CD14-positive monocyte (primary cell): ENCODE results near the gene TRPV5. TPM values are rescaled to one million over a fixed set of nuclear protein-coding genes. Genes with fewer than 3 reads are reported as not detected.

Experiments used
- DNase-seq, 3 donors: peaks; one replicate each; pipeline ENCODE4 v3.0.0-alpha.2; 2011 to 2022
- H2AFZ ChIP-seq: 2 replicates; pipeline ENCODE4 v1.6.0; 2012; ENCODE audit warnings: mild to moderate bottlenecking, low read depth, low read length, inconsistent platforms; ENCODE audit not compliant: insufficient read depth, poor library complexity, severe bottlenecking
- H3K27ac ChIP-seq, 2 donors: 1 replicate in 1 of 2; 2 replicates in 1 of 2; pipeline ENCODE4 v1.5.1; 2012 to 2013; ENCODE audit warnings: low read length in 2 of 2, control low read depth in 1 of 2, inconsistent platforms in 1 of 2, low read depth in 1 of 2, mild to moderate bottlenecking in 1 of 2
- H3K27me3 ChIP-seq, 2 donors: one replicate each; pipeline versions ENCODE4 v1.6.0 to v1.6.1; 2011 to 2013; ENCODE audit warnings: low read length in 2 of 2; ENCODE audit not compliant: control insufficient read depth in 2 of 2, insufficient read depth in 2 of 2
- H3K36me3 ChIP-seq, 2 donors: replicated peaks in 1 of 2; 1 replicate in 1 of 2; 2 replicates in 1 of 2; pipeline versions ENCODE4 v1.5.1 to v1.6.1; 2012 to 2013; ENCODE audit warnings: low read length in 2 of 2, control low read depth in 1 of 2, inconsistent platforms in 1 of 2, mild to moderate bottlenecking in 1 of 2; ENCODE audit not compliant: insufficient read depth in 2 of 2, control insufficient read depth in 1 of 2
- H3K4me1 ChIP-seq, 2 donors: 1 replicate in 1 of 2; 2 replicates in 1 of 2; pipeline versions ENCODE4 v1.5.1 to v1.6.1; 2012 to 2013; ENCODE audit warnings: low read length in 2 of 2, control low read depth in 1 of 2, inconsistent platforms in 1 of 2, mild to moderate bottlenecking in 1 of 2, moderate library complexity in 1 of 2; ENCODE audit not compliant: insufficient read depth in 2 of 2, control insufficient read depth in 1 of 2
- H3K4me2 ChIP-seq: replicated peaks from 2 replicates; pipeline ENCODE3; 2012; ENCODE audit warnings: low read length, moderate library complexity, mild to moderate bottlenecking; ENCODE audit not compliant: poor library complexity, severe bottlenecking; ENCODE audit errors: extremely low read depth
- H3K4me3 ChIP-seq, 3 experiments: fragments of 200-600 bp in 1 of 3; sonication (generic) in 1 of 3; replicated peaks in 1 of 3; 1 replicate in 2 of 3; 2 replicates in 1 of 3; pipeline ENCODE4 v1.5.1; 2011 to 2013; ENCODE audit warnings: low read length in 3 of 3, mild to moderate bottlenecking in 3 of 3, control low read depth in 2 of 3, low read depth in 2 of 3, inconsistent platforms in 1 of 3, moderate library complexity in 1 of 3
- H3K79me2 ChIP-seq: 2 replicates; pipeline ENCODE4 v1.6.0; 2012; ENCODE audit warnings: mild to moderate bottlenecking, control low read depth, inconsistent platforms, low read length, moderate library complexity; ENCODE audit not compliant: insufficient read depth
- H3K9ac ChIP-seq: 2 replicates; pipeline ENCODE4 v1.6.0; 2017; ENCODE audit warnings: low read length, mild to moderate bottlenecking; ENCODE audit not compliant: insufficient read depth, poor library complexity, severe bottlenecking
- H3K9me3 ChIP-seq, 2 donors: replicated peaks in 1 of 2; 1 replicate in 1 of 2; 2 replicates in 1 of 2; pipeline versions ENCODE4 v1.5.1 to v1.6.1; 2012 to 2013; ENCODE audit warnings: low read length in 2 of 2, control low read depth in 1 of 2; ENCODE audit not compliant: control insufficient read depth in 1 of 2, insufficient read depth in 1 of 2
- H4K20me1 ChIP-seq: 2 replicates; pipeline ENCODE4 v1.6.0; 2012; ENCODE audit warnings: mild to moderate bottlenecking, low read length, control low read depth, moderate library complexity; ENCODE audit not compliant: insufficient read depth
- H3K27ac Mint-ChIP-seq, 7 donors: one replicate each; pipeline ENCODE4 v1.8.0; 2020; ENCODE audit warnings: mild to moderate bottlenecking in 7 of 7, mixed read lengths in 7 of 7, moderate library complexity in 6 of 7, inconsistent platforms in 2 of 7
- H3K27me3 Mint-ChIP-seq, 3 donors: one replicate each; pipeline ENCODE4 v1.8.0; 2021 to 2022; ENCODE audit warnings: low read depth in 3 of 3, mild to moderate bottlenecking in 3 of 3, mixed read lengths in 3 of 3, moderate library complexity in 3 of 3, inconsistent platforms in 1 of 3
- H3K36me3 Mint-ChIP-seq, 2 donors: one replicate each; pipeline ENCODE4 v1.8.0; 2020; ENCODE audit warnings: mixed read lengths in 2 of 2, inconsistent platforms in 1 of 2, mild to moderate bottlenecking in 1 of 2
- H3K4me1 Mint-ChIP-seq: one replicate; pipeline ENCODE4 v1.8.0; 2020; ENCODE audit warnings: mild to moderate bottlenecking, mixed read lengths
- H3K4me3 Mint-ChIP-seq, 2 donors: one replicate each; pipeline ENCODE4 v1.8.0; 2020; ENCODE audit warnings: mild to moderate bottlenecking in 2 of 2, mixed read lengths in 2 of 2, moderate library complexity in 1 of 2
- H3K9me3 Mint-ChIP-seq, 7 donors: one replicate each; pipeline ENCODE4 v1.8.0; 2020 to 2022; ENCODE audit warnings: mixed read lengths in 7 of 7, mild to moderate bottlenecking in 6 of 7, moderate library complexity in 6 of 7, inconsistent platforms in 2 of 7
- WGBS: methylation state at CpG from one replicate; pipeline ENCODE4 v1.1.5; 2013; ENCODE audit warnings: missing lambda C conversion rate; ENCODE audit not compliant: insufficient coverage; 5-methylcytosine and 5-hydroxymethylcytosine counted together
- intact Hi-C, 2 donors: fragments of 100-400 bp; cut with micrococcal nuclease; formaldehyde crosslinking; loops; one replicate each; pipeline versions ENCODE4 v1.15.0 to v1.15.1; 2023
- polyA plus RNA-seq, 3 donors: library from polyadenylated mRNA; depleted of rRNA in 1 of 3; unstranded in 2 of 3; stranded (reverse) in 1 of 3; fragments of 300-500 nt in 2 of 3; fragments of >200 nt in 1 of 3; fragmentation: Illumina TruSeq in 2 of 3; gene quantifications; 1 replicate in 2 of 3; 2 replicates in 1 of 3; pipeline ENCODE4 v1.2.3, GENCODE V29; 2012 to 2021
- TF ChIP-seq, protein P1 (sequence below): fragments of 200-600 bp; IDR thresholded peaks from one replicate; pipeline ENCODE4 v1.8.0; 2022; ENCODE audit warnings: antibody characterized with exemption, mild to moderate bottlenecking

Gene TRPV5
- polyA plus RNA-seq, 3 donors: not detected

DNA sequence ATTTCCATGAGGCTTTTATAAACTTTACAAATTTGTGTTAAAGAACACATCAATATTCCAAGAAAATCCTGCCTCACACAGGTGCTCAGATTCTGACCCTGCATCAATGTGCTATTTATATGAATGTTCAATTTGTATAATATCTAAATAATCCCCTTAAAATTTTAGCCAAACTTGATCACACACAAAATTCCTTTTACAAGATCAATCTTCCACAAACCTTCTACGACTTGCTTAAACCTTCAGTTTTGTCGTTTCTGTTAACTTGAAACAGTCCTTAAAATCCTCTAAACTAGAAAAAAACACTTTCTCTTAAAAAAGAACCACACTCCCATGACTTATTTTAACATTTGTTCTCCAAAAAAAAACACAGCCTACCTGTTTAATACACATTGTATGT is 27.8 kb downstream of the TRPV5 start:
- Histone ChIP-seq H3K79me2 (no peaks in the 10 kb centered on the region), H3K9me3 (peaks cover 4 to 8% of the 10 kb centered on the region in 2 donors), H3K4me2 (no peak overlapping the region), H3K4me3 (no peak overlapping the region), H4K20me1 (no peaks in the 10 kb centered on the region), H3K36me3 (no peaks in the 10 kb centered on the region), H2AFZ (no peak overlapping the region), H3K9ac (no peak overlapping the region), H3K27ac (no peak overlapping the region), H3K27me3 (no peaks in the 10 kb centered on the region), H3K4me1 (peaks cover 24 to 25% of the 10 kb centered on the region in 2 donors)
- H3K27ac Mint-ChIP-seq: no peak overlapping the region
- peaks cover 2 to 10% (median 6%) of the 10 kb centered on the region in 7 donors for H3K9me3 Mint-ChIP-seq
- WGBS: 89% methylated on average over 2 of the region's 2 CpGs
- H3K27me3 Mint-ChIP-seq: peaks cover 1 to 2% (median 1%) of the 10 kb centered on the region in 3 donors
- no peaks in the 10 kb centered on the region for H3K36me3 Mint-ChIP-seq
- no peak overlapping the region for H3K4me3 Mint-ChIP-seq
- TF ChIP-seq, protein P1, sequence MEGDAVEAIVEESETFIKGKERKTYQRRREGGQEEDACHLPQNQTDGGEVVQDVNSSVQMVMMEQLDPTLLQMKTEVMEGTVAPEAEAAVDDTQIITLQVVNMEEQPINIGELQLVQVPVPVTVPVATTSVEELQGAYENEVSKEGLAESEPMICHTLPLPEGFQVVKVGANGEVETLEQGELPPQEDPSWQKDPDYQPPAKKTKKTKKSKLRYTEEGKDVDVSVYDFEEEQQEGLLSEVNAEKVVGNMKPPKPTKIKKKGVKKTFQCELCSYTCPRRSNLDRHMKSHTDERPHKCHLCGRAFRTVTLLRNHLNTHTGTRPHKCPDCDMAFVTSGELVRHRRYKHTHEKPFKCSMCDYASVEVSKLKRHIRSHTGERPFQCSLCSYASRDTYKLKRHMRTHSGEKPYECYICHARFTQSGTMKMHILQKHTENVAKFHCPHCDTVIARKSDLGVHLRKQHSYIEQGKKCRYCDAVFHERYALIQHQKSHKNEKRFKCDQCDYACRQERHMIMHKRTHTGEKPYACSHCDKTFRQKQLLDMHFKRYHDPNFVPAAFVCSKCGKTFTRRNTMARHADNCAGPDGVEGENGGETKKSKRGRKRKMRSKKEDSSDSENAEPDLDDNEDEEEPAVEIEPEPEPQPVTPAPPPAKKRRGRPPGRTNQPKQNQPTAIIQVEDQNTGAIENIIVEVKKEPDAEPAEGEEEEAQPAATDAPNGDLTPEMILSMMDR: no peak
- intact Hi-C loops: no loop called here
- peaks cover 24% of the 10 kb centered on the region for H3K4me1 Mint-ChIP-seq
- DNase-seq: no peak

DNA sequence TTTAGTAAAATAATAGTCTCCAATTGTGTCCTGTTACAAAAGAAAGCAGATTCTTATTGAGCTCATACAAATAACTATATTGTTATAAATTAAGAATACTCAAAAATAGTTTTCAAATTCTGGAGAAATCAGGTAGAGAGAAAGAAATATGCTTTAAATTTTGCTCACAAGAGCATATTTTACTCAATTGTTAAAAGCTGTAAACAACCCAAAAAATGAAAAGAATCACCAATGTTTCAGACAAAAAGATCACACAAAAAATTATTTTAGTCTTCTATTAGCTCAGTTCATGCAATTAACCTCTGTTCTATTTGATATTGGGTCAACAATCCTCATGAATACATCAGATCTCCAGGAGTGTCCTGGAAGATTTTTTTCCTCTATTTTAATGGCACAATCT is 29.4 kb downstream of the TRPV5 start:
- Histone ChIP-seq H3K4me3 (no peak overlapping the region), H4K20me1 (no peaks in the 10 kb centered on the region), H2AFZ (no peak overlapping the region), H3K9ac (no peak overlapping the region), H3K36me3 (no peaks in the 10 kb centered on the region), H3K9me3 (peaks cover 4 to 8% of the 10 kb centered on the region in 2 donors), H3K4me1 (peaks cover 7 to 9% of the 10 kb centered on the region in 2 donors), H3K27me3 (no peaks in the 10 kb centered on the region), H3K79me2 (no peaks in the 10 kb centered on the region), H3K27ac (no peak overlapping the region), H3K4me2 (no peak overlapping the region)
- TF ChIP-seq, protein P1: no peak
- no peak overlapping the region for H3K27ac Mint-ChIP-seq
- H3K27me3 Mint-ChIP-seq: peaks cover 1 to 5% (median 3%) of the 10 kb centered on the region in 3 donors
- no peak for DNase-seq
- intact Hi-C loops: no loop called here
- H3K4me3 Mint-ChIP-seq: no peak overlapping the region
- peaks cover 2 to 10% (median 6%) of the 10 kb centered on the region in 7 donors for H3K9me3 Mint-ChIP-seq
- peaks cover 8% of the 10 kb centered on the region for H3K4me1 Mint-ChIP-seq
- H3K36me3 Mint-ChIP-seq: no peaks in the 10 kb centered on the region
